GM12878 (cell line): ENCODE measurements around the gene FAM200A. TPM values are rescaled to one million over a fixed set of nuclear protein-coding genes. Genes with fewer than 3 reads are reported as not detected.

Source experiments
- ATAC-seq: fragments of 200-7000 bp; cut with Tn5 transposase; 3 replicates; pipeline ENCODE4 v1.9.1; 2020; ENCODE audit warnings: mild to moderate bottlenecking, moderate library complexity
- BruUV-seq: library from RNA; stranded (reverse); fragments of 400-500 nt; replicated peaks from 2 replicates; lab custom pipeline; 2021; lab: Mats Ljungman, UMichigan
- CTCF ChIA-PET: fragments of 300-600 bp; sonication (Branson Sonifier 250); formaldehyde crosslinking; extraction: SDS; loops from one replicate; lab custom pipeline; 2021; ENCODE audit warnings: inconsistent platforms; lab: Yijun Ruan, JAX
- POLR2A ChIA-PET: fragments of 350-600 bp; formaldehyde crosslinking; extraction: SDS; loops from one replicate; lab custom pipeline; 2021; ENCODE audit warnings: inconsistent platforms; lab: Charles Lee
- RAD21 ChIA-PET: fragments of 300-600 bp; sonication (Branson Sonifier 250); formaldehyde crosslinking; loops from one replicate; lab custom pipeline; 2023; ENCODE audit warnings: antibody characterized with exemption; ENCODE audit not compliant: unreplicated experiment; lab: Charles Lee
- SMC1A ChIA-PET: fragments of 300-600 bp; sonication (Branson Sonifier 250); formaldehyde crosslinking; loops from one replicate; lab custom pipeline; 2023; ENCODE audit not compliant: unreplicated experiment, uncharacterized antibody; lab: Charles Lee
- DNase-seq: peaks from one replicate; pipeline ENCODE4 v3.0.0-alpha.2; 2011; ENCODE audit warnings: low read depth, low spot score
- FAIRE-seq: peaks from 3 replicates; lab custom pipeline; 2011; peaks lifted over from hg19 to GRCh38; lab: Jason Lieb, UNC
- H2AFZ ChIP-seq: 2 replicates; pipeline ENCODE4 v1.6.0; 2011; ENCODE audit warnings: low read depth, low read length, control low read depth; ENCODE audit not compliant: control insufficient read depth
- H3K27ac ChIP-seq: 2 replicates; pipeline ENCODE4 v1.5.1; 2011; ENCODE audit warnings: control low read depth; ENCODE audit not compliant: control insufficient read depth, insufficient read depth
- H3K27me3 ChIP-seq, 2 experiments: replicated peaks in 1 of 2; 2 replicates each; pipeline versions ENCODE4 v1.6.0 to v1.6.1; 2011; ENCODE audit warnings: low read length in 1 of 2; ENCODE audit not compliant: control insufficient read depth in 2 of 2, insufficient read depth in 2 of 2
- H3K36me3 ChIP-seq, 2 experiments: 2 replicates each; pipeline ENCODE4 v1.5.1; 2011; ENCODE audit warnings: low read length in 1 of 2; ENCODE audit not compliant: control insufficient read depth in 2 of 2, insufficient read depth in 2 of 2
- H3K4me1 ChIP-seq: 2 replicates; pipeline ENCODE4 v1.6.1; 2011; ENCODE audit warnings: mild to moderate bottlenecking, low read length, moderate library complexity, mixed read lengths; ENCODE audit not compliant: control insufficient read depth, insufficient read depth
- H3K4me2 ChIP-seq: 2 replicates; pipeline ENCODE4 v1.6.0; 2011; ENCODE audit warnings: control low read depth; ENCODE audit not compliant: control insufficient read depth, insufficient read depth
- H3K4me3 ChIP-seq: fragments of 200-600 bp; sonication (generic); 2 replicates; pipeline ENCODE4 v1.5.1; 2016
- H3K79me2 ChIP-seq: 2 replicates; pipeline ENCODE4 v1.6.0; 2011; ENCODE audit warnings: low read length; ENCODE audit not compliant: control insufficient read depth, insufficient read depth
- H3K9ac ChIP-seq: 2 replicates; pipeline ENCODE4 v1.8.0; 2011; ENCODE audit warnings: low read length, control low read depth, mixed read lengths; ENCODE audit not compliant: control insufficient read depth, insufficient read depth
- H3K9me3 ChIP-seq: replicated peaks from 3 replicates; pipeline ENCODE4 v1.5.1; 2011; ENCODE audit warnings: mild to moderate bottlenecking, low read length; ENCODE audit not compliant: control insufficient read depth, insufficient read depth
- H4K20me1 ChIP-seq: 2 replicates; pipeline ENCODE4 v1.6.0; 2011; ENCODE audit not compliant: control insufficient read depth, insufficient read depth
- BHLHE40 ChIP-seq, 2 experiments: fragments of 450-650 bp in 1 of 2; IDR thresholded peaks; 2 replicates each; pipeline ENCODE4 v1.6.1; 2011 to 2017; ENCODE audit warnings: low read depth in 2 of 2, borderline replicate concordance in 1 of 2, improper control_type of control experiment in 1 of 2, low read length in 1 of 2, mild to moderate bottlenecking in 1 of 2
- DPF2 ChIP-seq: fragments of 450-650 bp; IDR thresholded peaks from 2 replicates; pipeline ENCODE4 v1.6.1; 2017; ENCODE audit warnings: mild to moderate bottlenecking
- E2F8 ChIP-seq: fragments of 450-650 bp; IDR thresholded peaks from 2 replicates; pipeline ENCODE4 v1.6.1; 2018; ENCODE audit warnings: mild to moderate bottlenecking, low read depth, moderate library complexity; ENCODE audit not compliant: partially characterized antibody
- IKZF1 ChIP-seq: fragments of 450-650 bp; conservative IDR thresholded peaks from 2 replicates; pipeline ENCODE4 v1.6.1; 2017; ENCODE audit warnings: antibody characterized with exemption, mild to moderate bottlenecking
- KAT2A ChIP-seq: conservative IDR thresholded peaks from 2 replicates; pipeline ENCODE4 v1.6.1; 2011; ENCODE audit warnings: low read depth, low read length; ENCODE audit not compliant: control insufficient read depth
- KLF5 ChIP-seq: fragments of 450-650 bp; IDR thresholded peaks from 2 replicates; pipeline ENCODE4 v1.6.1; 2014; ENCODE audit warnings: mild to moderate bottlenecking; ENCODE audit not compliant: partially characterized antibody
- PBX3 ChIP-seq: IDR thresholded peaks from 2 replicates; pipeline ENCODE4 v1.6.1; 2011; ENCODE audit warnings: mild to moderate bottlenecking, low read depth, low read length, moderate library complexity; ENCODE audit not compliant: insufficient replicate concordance
- RELB ChIP-seq: fragments of 450-650 bp; IDR thresholded peaks from 2 replicates; pipeline ENCODE4 v1.6.1; 2017; ENCODE audit warnings: low read depth, mild to moderate bottlenecking, moderate library complexity
- ZBTB33 ChIP-seq: fragments of 450-650 bp; IDR thresholded peaks from 2 replicates; pipeline ENCODE4 v1.6.1; 2017; ENCODE audit warnings: mild to moderate bottlenecking
- WGBS: methylation state at CpG from one replicate; pipeline ENCODE4 v1.1.6; 2016; ENCODE audit warnings: low lambda C conversion rate; ENCODE audit not compliant: insufficient replicate concordance, insufficient coverage; ENCODE audit errors: missing lambda C conversion rate; 5-methylcytosine and 5-hydroxymethylcytosine counted together
- in situ Hi-C: fragments of 300-500 bp; cut with MboI; formaldehyde crosslinking; loops from 9 replicates; pipeline ENCODE4 v1.14.3; 2018; ENCODE audit warnings: mixed read lengths
- intact Hi-C: fragments of 100-400 bp; cut with micrococcal nuclease; formaldehyde crosslinking; loops from one replicate; pipeline ENCODE4 v1.14.2; 2022; ENCODE audit not compliant: unreplicated experiment
- polyA plus RNA-seq, 11 experiments: library from polyadenylated mRNA; depleted of rRNA in 4 of 11; unstranded in 6 of 11; stranded (reverse) in 5 of 11; fragments of >200 nt; fragmentation: Nextera tagmentation in 4 of 11; fragmentation: Illumina TruSeq in 1 of 11; extraction: Ambion mirVana in 4 of 11; extraction: Trizol in 1 of 11; gene quantifications; 1 replicate in 1 of 11; 2 replicates in 10 of 11; pipeline versions ENCODE4 v1.2.1 to v1.2.3, GENCODE V29; 2011 to 2016; ENCODE audit warnings: inconsistent platforms in 2 of 11, missing spikeins in 2 of 11, low read depth in 1 of 11
- total RNA-seq, 4 experiments: library from RNA; depleted of rRNA in 3 of 4; stranded (reverse); fragments of >200 nt in 3 of 4; fragmentation: Illumina TruSeq in 1 of 4; extraction: Trizol in 1 of 4; gene quantifications; 2 replicates each; pipeline versions ENCODE4 v1.2.1 to v1.2.3, GENCODE V29; 2013 to 2021

The FAM200A gene
- total and polyA plus RNA-seq, 10 of the 15 experiments (the other 5 are each of a cell fraction or from before 2014, with no cell fraction given), result 2.7 to 9.0 (median 6.5) TPM

- Histone ChIP-seq H3K9ac (no peak overlapping the region), H2AFZ (no peak overlapping the region), H3K4me3 (no peak overlapping the region), H3K9me3 (peaks cover 28% of the 10 kb centered on the region), H3K27me3 (no peaks in the 10 kb centered on the region), H3K4me2 (no peak overlapping the region), H3K4me1 (no peaks in the 10 kb centered on the region), H3K36me3 (peaks cover 4 to 12% of the 10 kb centered on the region in 2 experiments), H4K20me1 (no peaks in the 10 kb centered on the region), H3K79me2 (no peaks in the 10 kb centered on the region), H3K27ac (no peak overlapping the region)
- RAD21 ChIA-PET, result no interaction called here
- TF ChIP-seq IKZF1, result no peak
- TF ChIP-seq DPF2, result no peak
- no peak for TF ChIP-seq KAT2A
- BruUV-seq, result no TSS peak
- no peak for FAIRE-seq
- CTCF ChIA-PET, result no interaction called here
- intact Hi-C loops (no loop called here), in situ Hi-C loops (no loop called here)
- WGBS, result 97% methylated on average over 2 of the region's 2 CpGs
- POLR2A ChIA-PET, result no interaction called here
- no peak for ATAC-seq
- SMC1A ChIA-PET, result no interaction called here
- no peak for DNase-seq
Observed at GRCh38 chr7:99535667-99536066, 16.2 kb downstream of the FAM200A start.

DNA sequence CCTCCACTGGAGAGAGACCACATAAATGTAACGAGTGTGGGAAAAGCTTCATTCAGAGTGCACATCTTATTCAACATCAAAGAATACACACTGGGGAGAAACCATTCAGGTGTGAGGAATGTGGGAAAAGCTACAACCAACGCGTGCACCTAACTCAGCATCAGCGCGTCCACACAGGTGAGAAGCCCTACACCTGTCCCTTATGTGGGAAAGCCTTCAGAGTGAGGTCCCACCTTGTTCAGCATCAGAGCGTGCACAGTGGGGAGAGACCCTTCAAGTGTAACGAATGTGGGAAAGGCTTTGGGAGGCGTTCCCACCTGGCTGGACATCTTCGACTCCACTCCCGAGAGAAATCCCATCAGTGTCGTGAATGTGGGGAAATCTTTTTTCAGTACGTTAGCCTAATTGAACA is 20.6 kb downstream of the FAM200A start:
- H3K4me2 ChIP-seq, result no peak overlapping the region
- no peak overlapping the region for H3K9ac ChIP-seq
- no peak for DNase-seq
- RAD21 ChIA-PET, result no interaction called here
- no peak overlapping the region for H3K4me3 ChIP-seq
- intact Hi-C loops, result no loop called here
- BruUV-seq, result no TSS peak
- peaks cover 41% of the 10 kb centered on the region for H3K9me3 ChIP-seq
- H3K27me3 ChIP-seq, result no peaks in the 10 kb centered on the region
- no peaks in the 10 kb centered on the region for H3K4me1 ChIP-seq
- H3K79me2 ChIP-seq, result no peaks in the 10 kb centered on the region
- no peaks in the 10 kb centered on the region for H4K20me1 ChIP-seq
- peaks cover 6 to 25% of the 10 kb centered on the region in 2 experiments for H3K36me3 ChIP-seq
- SMC1A ChIA-PET, result no interaction called here
- in situ Hi-C loops, result no loop called here
- WGBS, result 95% methylated on average over 12 of the region's 12 CpGs
- CTCF ChIA-PET, result interaction anchor here (1.0 kb wide), 1 partner anchor 49 kb away, joined by 3 read pairs; no protein-coding TSS in a partner anchor
- FAIRE-seq, result no peak
- no peak overlapping the region for H2AFZ ChIP-seq
- POLR2A ChIA-PET, result interaction anchor here (0.5 kb wide), 1 partner anchor 18 kb away, joined by 3 read pairs; no protein-coding TSS in a partner anchor
- no peak overlapping the region for H3K27ac ChIP-seq
- ATAC-seq, result no peak
- no peak for TF ChIP-seq PBX3
- TF ChIP-seq RELB, result peak; percentile 36; the same call in 1 of the 2 replicates
- TF ChIP-seq KLF5, result peak; percentile 94
- TF ChIP-seq E2F8, result no peak
- TF ChIP-seq ZBTB33, result peak; percentile 54
- no peak for TF ChIP-seq BHLHE40 (IDR thresholded peaks at IDR 0.05; ENCODE audit: borderline replicate concordance in 1 of 2, low read depth in 2 of 2, low read length in 1 of 2)
